ENCODE results near the gene PRDM16. TPM values are rescaled to one million over a fixed set of nuclear protein-coding genes. Genes with fewer than 3 reads are reported as not detected.

The PRDM16 gene
- total and polyA plus RNA-seq, 2 of the 4 experiments (the other 2 are of a cell fraction), result 0.02 TPM; not detected in 1

GRCh38 chr1:3237994-3238702 is 169.1 kb downstream of the PRDM16 start:
- Histone ChIP-seq H3K23ac (ENCODE audit: low read depth, low read length) (no peak overlapping the region), H2BK15ac (ENCODE audit: low read depth, low read length) (no peak overlapping the region), H2AK5ac (ENCODE audit: low read depth, low read length) (no peak overlapping the region), H2BK20ac (ENCODE audit: low read depth, low read length) (no peak overlapping the region), H2BK120ac (ENCODE audit: low read depth, low read length) (no peak overlapping the region), H3K56ac (ENCODE audit: extremely low read depth, insufficient read depth, low read length) (no peak overlapping the region), H3K4ac (ENCODE audit: low read depth, low read length) (no peak overlapping the region), H3K18ac (ENCODE audit: low read depth, low read length) (no peak overlapping the region), H2BK5ac (ENCODE audit: low read depth, low read length, poor library complexity, severe bottlenecking) (no peak overlapping the region), H4K91ac (ENCODE audit: insufficient read depth, low read depth, low read length) (no peak overlapping the region), H3K14ac (replicated peaks; ENCODE audit: low read depth, low read length) (no peak overlapping the region), H4K5ac (ENCODE audit: low read depth, low read length) (no peak overlapping the region), H3K4me1 (ENCODE audit: control insufficient read depth, insufficient read depth, low read length) (no peaks in the 10 kb centered on the region), H3K27ac (ENCODE audit: insufficient read depth, low read length) (no peak overlapping the region), H3K27me3 (ENCODE audit: control insufficient read depth, insufficient read depth, low read length) (no peaks in the 10 kb centered on the region; the same call in 1 of the 2 replicates), H3K4me3 (ENCODE audit: insufficient read depth, low read depth, low read length) (no peak overlapping the region), H4K8ac (ENCODE audit: low read depth in 2 of 2, low read length in 2 of 2) (no peak overlapping the region), H2AK9ac (replicated peaks; ENCODE audit: low read depth, low read length, poor library complexity) (no peak overlapping the region), H3K9ac (ENCODE audit: low read depth, low read length) (no peak overlapping the region), H3K9me1 (ENCODE audit: insufficient read depth, low read length) (no peaks in the 10 kb centered on the region), H3K9me3 (ENCODE audit: control insufficient read depth, insufficient read depth, low read length) (peaks cover 4% of the 10 kb centered on the region), H4K20me1 (ENCODE audit: insufficient read depth, low read length) (no peaks in the 10 kb centered on the region), H3K4me2 (ENCODE audit: low read depth, low read length) (no peak overlapping the region), H3K79me1 (ENCODE audit: low read depth in 1 of 2, low read length in 2 of 2) (no peaks in the 10 kb centered on the region), H2AFZ (replicated peaks; ENCODE audit: low read length, poor library complexity) (no peak overlapping the region), H3K36me3 (ENCODE audit: control insufficient read depth, insufficient read depth, low read length) (no peaks in the 10 kb centered on the region)
- intact Hi-C loops (cut with micrococcal nuclease), result no loop called here
- dilution Hi-C loops (cut with HindIII; ENCODE audit: low sequenced_read_pairs, unreplicated experiment), result no loop called here
- DNase-seq (no peak), ATAC-seq (ENCODE audit: low read depth) (no peak)
- WGBS, 2 experiments (ENCODE audit: extremely low coverage in 2 of 2, insufficient read length in 1 of 2), result 30% methylated on average over 14 of the region's 28 CpGs; no CpG with 5 or more reads in 1 of the 2 experiments
- TF ChIP-seq USF2 (IDR thresholded peaks at IDR 0.05; ENCODE audit: low read depth, low read length), result no peak
- no peak for TF ChIP-seq FOS (IDR thresholded peaks at IDR 0.05; ENCODE audit: low read depth, low read length)
- no peak for TF ChIP-seq RAD21 (IDR thresholded peaks at IDR 0.05; ENCODE audit: low read length)
- no peak for TF ChIP-seq MAFK (IDR thresholded peaks at IDR 0.05; ENCODE audit: low read depth, low read length)
- TF ChIP-seq CEBPB (IDR thresholded peaks at IDR 0.05; ENCODE audit: low read depth, low read length), result no peak
- TF ChIP-seq SMC3 (IDR thresholded peaks at IDR 0.05; ENCODE audit: low read depth, low read length), result no peak
- TF ChIP-seq POLR2A (IDR thresholded peaks at IDR 0.05; ENCODE audit: low read depth, low read length), result no peak
- TF ChIP-seq NFE2L2 (IDR thresholded peaks at IDR 0.05; ENCODE audit: low read depth, low read length), result no peak
- no peak for TF ChIP-seq MAZ (IDR thresholded peaks at IDR 0.05; ENCODE audit: borderline replicate concordance, low read depth, low read length)
- TF ChIP-seq, protein P1, sequence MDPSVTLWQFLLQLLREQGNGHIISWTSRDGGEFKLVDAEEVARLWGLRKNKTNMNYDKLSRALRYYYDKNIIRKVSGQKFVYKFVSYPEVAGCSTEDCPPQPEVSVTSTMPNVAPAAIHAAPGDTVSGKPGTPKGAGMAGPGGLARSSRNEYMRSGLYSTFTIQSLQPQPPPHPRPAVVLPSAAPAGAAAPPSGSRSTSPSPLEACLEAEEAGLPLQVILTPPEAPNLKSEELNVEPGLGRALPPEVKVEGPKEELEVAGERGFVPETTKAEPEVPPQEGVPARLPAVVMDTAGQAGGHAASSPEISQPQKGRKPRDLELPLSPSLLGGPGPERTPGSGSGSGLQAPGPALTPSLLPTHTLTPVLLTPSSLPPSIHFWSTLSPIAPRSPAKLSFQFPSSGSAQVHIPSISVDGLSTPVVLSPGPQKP (IDR thresholded peaks at IDR 0.05; ENCODE audit: borderline replicate concordance, low read depth, low read length), result no peak
- TF ChIP-seq CHD1 (IDR thresholded peaks at IDR 0.05; ENCODE audit: low read depth, low read length), result no peak
- TF ChIP-seq RCOR1 (IDR thresholded peaks at IDR 0.05; ENCODE audit: insufficient replicate concordance, low read length), result no peak
- TF ChIP-seq RFX5 (IDR thresholded peaks at IDR 0.05; ENCODE audit: low read depth, low read length), result no peak
- no peak for TF ChIP-seq BHLHE40 (IDR thresholded peaks at IDR 0.05; ENCODE audit: low read depth, low read length)
- no peak for TF ChIP-seq MXI1 (IDR thresholded peaks at IDR 0.05; ENCODE audit: borderline replicate concordance, low read depth, low read length)
- TF ChIP-seq, protein P2, sequence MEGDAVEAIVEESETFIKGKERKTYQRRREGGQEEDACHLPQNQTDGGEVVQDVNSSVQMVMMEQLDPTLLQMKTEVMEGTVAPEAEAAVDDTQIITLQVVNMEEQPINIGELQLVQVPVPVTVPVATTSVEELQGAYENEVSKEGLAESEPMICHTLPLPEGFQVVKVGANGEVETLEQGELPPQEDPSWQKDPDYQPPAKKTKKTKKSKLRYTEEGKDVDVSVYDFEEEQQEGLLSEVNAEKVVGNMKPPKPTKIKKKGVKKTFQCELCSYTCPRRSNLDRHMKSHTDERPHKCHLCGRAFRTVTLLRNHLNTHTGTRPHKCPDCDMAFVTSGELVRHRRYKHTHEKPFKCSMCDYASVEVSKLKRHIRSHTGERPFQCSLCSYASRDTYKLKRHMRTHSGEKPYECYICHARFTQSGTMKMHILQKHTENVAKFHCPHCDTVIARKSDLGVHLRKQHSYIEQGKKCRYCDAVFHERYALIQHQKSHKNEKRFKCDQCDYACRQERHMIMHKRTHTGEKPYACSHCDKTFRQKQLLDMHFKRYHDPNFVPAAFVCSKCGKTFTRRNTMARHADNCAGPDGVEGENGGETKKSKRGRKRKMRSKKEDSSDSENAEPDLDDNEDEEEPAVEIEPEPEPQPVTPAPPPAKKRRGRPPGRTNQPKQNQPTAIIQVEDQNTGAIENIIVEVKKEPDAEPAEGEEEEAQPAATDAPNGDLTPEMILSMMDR (conservative IDR thresholded peaks at IDR 0.05; ENCODE audit: low read depth, low read length), result no peak
- in situ Hi-C loops (cut with MboI; ENCODE audit: low sequenced_read_pairs), result loop anchor here (10.0 kb wide), 1 partner anchor 63 kb away; no protein-coding TSS in a partner anchor
- no TSS peak for BruUV-seq (replicated peaks)
- POLR2A ChIA-PET (ENCODE audit: unreplicated experiment), result no interaction called here
- CTCF ChIA-PET, result no interaction called here
